Fibroblast of skin of left quadriceps (primary cell): ENCODE measurements around the gene MCHR1.
"Not testable (repeated sequence)": the region's sequence is repeated elsewhere in the genome, so short reads cannot be mapped to it uniquely, and the experiment has no call there.

Experiments used
- DNase-seq, 2 experiments: peaks; one replicate each; pipeline ENCODE4 v3.0.0-alpha.2; 2013; ENCODE audit warnings: low read depth in 2 of 2

The MCHR1 gene

DNA sequence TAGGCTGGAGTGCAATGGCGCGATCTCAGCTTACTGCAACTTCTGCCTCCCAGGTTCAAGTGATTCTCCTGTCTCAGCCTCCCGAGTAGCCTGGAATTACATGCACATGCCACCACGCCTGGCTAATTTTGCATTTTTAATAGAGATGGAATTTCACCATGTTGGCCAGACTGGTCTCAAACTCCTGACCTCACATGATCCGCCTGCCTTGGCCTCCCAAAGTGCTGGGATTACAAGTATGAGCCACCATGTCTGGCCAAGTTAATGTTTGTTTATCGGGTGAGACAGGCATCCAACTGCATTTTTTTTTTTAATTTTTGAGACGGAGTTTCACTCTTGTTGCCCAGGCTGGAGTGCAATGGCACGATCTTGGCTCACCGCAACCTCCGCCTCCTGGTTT is 22.6 kb upstream of the MCHR1 start:
- DNase-seq = not testable (repeated sequence)

DNA sequence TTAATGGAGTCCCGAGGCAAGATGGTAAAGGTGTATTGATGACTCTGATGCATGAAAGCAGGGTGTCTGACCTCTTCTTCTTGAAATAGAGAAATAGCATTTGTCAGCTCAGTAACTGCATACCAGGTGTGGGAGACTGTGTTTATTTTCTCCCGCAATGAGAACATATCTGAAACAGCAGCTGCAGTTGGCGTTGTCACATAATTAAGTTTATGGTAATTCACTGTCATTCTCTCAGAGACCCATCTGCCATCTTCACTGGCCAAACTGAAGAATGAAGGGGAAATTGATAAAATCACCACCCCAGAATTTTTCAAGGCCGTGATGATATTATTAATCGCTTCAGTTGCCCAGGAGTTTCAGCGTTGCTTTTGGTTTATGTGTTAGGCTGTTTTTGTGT is 20.1 kb upstream of the MCHR1 start:
- no peak for DNase-seq

DNA sequence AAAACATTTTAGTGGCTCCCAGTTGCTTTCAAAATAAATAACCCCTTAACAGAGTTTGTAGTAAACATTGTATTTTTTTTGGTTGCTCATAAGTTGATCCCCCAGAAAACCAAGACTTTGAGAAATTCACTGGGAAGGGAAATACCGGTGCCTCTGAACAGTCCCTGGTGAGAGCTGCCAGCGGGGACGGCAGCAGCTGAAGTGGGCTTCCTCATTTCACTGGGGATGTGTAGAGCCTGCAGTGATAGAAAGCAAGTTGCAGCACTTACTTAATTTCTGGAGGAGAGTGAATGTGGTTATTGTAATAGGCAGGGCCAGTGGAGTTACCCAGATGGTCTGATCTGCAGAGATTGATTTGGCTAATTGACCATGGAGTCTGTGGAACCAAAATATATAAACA is 18.6 kb upstream of the MCHR1 start:
- DNase-seq = no peak

DNA sequence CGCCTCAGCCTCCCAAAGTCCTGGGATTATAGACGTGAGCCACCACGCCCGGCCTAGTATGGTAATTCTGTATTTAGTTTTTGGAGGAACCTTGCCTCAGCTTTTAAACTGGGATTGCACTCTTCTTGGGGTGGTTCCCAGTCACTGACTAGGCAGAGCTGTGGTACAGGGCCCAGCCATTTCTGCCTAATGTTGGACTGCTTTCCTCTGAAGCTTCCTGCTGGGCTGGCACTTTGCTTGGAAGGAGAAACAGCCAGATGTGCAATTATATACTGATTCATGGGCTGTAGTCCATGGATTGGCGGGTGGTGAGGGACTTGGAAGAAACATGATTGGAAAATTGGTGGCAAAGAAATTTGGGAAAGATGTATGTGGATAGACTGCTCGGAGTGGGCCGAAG is 17.6 kb upstream of the MCHR1 start:
- DNase-seq = no peak

DNA sequence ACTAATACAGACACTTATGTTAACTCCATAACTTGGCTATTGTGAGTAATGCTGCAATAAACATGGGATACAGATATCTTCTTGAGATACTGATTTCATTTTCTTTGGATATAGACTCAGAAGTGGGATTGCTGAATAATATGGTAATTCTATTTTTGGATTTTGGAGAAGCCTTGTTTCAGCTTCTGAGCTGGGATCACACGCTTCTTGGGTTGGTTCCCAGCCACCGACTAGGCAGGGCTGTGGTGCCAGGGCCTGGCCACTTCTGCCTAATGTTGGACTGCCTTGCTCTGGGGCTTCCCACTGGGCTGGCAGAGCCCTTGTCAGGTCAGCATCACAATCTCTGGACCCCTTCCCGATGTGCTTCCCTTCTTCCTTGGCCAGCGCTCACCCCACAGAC is 14.0 kb upstream of the MCHR1 start:
- DNase-seq = no peak

DNA sequence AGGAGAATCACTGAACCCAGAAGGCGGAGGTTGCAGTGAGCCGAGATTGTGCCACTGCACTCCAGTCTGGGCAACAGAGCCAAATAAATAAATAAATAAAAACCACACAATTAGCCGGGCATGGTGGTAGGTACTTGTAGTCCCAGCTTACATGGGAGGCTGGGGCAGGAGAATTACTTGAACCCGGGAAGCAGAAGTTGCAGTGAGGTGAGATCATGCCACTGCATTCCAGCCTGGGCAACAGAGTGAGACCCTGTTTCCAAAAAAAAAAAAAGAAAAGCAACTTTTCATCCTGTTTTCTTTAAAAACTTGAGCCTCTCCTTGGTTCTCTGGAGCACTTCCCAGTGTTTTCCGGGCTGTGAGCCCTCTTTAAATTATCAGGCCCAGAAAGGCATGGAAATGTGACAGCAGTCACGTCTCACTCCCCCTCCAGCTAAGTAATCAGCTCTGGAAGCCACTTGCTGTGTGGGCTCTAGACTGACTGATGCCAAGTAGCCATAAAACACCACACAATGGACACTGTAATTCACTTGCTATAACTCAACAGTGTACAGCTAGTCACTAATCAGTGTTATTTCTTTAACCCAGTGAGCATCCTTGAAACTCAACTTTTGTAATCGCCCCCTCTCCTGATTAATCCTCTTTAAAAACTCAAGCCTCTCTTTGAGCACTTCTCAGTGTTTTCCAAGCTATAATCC is 13.0 kb upstream of the MCHR1 start:
- DNase-seq = peak; percentile 67 to 73

DNA sequence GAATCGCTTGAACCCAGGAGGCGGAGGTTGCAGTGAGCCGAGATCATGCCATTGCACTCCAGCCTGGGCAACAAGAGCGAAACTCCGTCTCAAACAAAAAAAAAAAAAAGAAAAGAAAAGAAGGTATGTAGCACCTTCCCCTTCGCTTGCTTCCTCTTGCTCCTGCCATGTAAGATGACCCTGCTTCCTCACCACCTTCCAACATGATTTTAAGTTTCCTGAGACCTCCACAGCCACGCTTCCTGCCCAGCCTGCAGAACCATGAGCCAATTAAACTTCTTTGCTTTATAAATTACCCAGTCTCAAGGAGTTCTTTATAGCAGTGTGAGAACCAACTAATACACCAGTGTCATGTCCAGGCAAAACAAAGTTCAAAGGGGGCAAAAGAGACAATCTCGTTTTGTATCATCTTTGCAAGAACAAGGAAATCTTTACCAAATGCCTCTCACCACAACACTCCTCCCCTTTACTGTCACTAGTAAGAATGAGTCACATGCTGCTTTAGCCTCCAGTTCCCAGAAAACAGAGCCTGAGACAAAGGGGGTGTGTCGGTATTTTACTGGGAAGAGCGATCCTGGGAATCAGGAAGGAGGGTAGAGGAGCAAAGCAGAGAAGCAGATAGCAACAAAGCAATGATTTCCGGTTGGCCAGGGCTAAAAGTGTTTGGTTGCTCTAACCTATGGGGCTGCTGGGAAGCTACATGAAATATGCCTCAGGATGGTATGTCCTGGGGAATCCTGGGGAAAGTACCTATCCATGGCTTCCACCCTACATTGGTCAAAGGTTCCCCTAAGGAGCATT is 10.5 kb upstream of the MCHR1 start:
- peak; percentile 65 for DNase-seq

DNA sequence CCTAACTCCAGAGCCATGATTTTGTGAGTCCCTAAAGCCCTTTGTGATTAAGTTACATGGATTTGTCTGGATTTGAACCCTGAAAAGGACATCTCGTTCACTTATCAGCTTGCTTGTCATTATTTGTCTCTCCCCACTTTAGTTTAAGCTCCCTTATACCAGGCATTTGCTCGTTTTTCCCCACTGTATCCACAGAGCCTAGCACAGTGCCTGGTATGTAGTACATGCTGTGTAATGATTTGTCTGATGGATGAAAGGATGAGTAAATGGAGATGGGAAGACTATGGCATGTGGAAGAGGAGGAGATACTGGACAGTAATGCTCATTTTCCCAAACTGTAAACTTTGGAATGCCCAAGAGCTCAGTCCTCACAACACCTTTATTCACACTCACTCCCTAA is 9.2 kb upstream of the MCHR1 start:
- DNase-seq = no peak

DNA sequence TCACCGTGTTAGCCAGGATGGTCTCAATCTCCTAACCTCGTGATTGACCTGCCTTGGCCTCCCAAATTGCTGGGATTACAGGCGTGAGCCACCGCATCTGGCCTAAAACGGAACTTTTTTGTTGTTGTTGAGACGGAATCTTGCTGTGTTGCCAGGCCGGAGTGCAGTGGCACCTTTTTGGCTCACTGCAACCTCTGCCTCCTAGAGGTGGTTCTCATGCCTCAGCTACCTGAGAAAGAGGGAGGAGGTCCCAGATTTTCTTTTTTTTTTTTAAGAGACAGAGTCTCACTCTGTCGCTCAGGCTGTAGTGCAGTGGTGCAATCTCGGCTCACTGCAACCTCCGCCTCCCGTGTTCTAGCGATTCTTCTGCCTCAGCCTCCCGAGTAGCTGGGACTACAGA is 7.9 kb upstream of the MCHR1 start:
- DNase-seq = no peak

DNA sequence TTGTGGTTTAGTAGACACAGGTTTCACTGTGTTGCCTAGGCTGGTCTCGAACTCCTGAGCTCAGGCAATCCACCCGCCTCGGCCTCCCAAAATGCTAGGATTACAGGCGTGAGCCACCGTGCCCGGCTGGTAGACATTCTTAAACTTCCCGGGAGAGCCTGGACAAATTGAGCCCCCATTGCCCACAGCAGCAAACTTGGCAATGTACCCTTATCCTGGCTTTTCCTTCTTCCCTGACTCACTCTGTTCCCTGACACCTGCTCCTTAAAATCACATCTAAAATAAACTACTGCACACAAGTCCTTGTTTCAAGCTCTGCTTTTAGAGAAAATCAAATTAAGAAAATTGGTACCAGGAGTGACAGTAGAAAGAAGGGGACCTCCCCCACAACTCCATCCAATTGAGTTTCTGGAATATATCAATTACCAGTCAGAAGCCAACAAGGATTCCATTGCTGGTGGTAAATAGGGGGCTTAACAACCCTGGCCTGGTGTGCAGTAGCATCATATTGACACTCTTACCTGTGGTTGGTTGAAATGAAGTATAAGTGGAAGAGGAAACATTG is 7.4 kb upstream of the MCHR1 start:
- DNase-seq = no peak

DNA sequence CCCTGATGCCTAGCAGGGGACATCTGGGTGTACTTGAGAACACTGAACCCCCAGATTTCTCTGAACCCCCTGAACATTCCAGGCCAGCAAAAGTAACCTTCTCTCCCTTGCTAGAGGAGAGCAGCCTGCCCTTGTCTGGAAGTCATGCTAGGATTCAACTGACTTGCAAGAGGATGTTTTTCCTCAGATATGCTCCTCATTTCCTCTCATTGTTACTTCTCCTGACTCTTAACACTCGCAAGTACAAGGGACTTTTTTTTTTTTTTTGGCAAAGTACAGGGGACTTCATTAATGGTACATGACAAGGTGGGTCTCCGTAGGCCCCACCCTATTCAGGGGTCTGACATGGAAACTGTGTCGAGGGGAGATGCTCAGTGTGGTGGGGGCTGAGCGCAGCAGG is 6.3 kb upstream of the MCHR1 start:
- DNase-seq = no peak

DNA sequence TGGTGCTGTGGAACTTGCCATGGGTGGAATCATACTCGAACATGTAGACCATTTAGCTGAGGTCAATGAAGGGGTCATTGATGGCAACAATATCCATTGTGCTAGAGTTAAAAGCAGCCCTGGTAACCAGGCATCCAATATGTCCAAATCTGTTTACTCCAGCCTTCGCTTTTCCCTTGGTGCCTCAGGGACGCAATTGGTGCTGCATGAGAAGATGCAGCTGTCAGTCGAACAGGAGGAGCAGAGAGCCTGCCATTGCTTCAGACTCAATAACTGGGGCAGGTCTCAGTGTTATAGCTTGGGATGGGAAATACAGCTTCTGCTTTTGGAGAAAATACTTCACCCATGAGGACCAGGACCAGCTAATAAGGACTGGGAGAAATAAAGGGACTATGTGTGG is 5.0 kb upstream of the MCHR1 start:
- DNase-seq = no peak

DNA sequence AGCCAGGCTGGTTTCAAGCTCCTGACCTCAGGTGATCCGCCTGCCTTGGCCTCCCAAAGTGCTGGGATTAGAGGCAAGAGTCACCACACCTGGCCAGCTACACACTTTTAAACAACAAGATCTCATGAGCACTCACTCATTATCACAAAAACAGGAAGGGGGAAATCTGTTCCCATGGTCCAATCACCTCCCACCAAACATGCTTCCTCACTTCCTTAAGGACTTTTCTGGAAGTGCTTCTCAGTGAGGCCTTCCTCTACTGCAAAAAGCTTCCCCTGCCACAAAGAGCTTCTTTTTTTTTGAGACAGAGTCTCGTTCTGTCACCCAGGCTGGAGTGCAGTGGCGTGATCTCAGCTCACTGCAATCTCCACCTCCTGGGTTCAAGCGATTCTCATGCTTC is 3.1 kb upstream of the MCHR1 start:
- DNase-seq = not testable (repeated sequence)

DNA sequence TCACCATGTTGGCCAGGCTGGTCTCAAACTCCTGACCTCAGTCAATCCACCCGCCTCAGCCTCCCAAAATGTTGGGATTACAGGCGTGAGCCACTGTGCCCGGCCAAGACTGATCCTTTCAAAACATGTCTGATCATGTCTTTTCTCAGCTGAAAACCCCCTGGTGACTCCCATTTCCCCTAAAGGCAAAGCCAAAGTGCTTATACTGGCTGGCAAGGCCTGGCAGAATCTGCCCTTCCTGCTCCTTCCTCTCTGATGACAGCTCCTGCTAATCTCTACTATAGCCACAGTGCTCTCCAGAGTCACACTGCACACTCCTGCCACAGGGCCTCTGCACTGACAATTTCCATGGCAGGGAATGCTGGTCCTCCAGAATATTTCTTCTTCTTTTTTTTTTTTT is 2.6 kb upstream of the MCHR1 start:
- DNase-seq = no peak

DNA sequence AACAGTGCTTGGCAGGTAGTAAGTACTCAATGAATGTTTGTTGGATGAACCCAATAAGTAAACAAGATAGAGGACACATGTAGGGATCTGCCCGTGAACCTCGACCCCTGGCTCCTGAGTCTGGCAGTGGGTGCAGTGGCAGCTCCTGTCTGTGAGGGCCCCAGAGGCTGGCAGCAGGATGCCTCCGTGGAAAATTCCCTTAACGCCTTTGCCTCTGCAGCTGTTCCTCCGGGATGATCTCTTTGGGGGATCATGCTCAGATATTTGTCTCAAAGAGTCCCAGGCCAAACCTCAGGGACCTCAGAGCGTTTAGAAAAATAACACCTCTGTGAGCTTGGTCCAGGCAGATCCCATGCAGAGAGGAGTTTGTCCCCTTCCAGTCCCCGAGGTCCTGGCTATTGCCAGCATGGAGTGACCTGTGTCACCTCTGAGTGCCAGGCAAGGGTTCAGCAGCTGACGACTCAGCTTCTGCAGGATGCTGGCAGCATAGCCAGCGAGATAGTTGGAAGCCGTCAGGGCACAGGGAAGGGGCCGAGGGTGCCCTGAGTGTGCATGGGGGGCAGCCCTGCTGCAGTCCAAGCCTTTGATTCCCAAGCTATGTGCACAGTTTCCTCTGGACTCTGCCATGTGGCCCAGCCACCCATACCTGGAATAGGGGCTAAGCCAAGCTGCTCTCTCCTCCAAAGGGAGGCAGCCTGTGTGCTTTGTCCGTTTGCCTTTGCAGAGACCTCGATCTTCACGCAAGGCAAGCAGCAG is 613 bp upstream of the MCHR1 start:
- no peak for DNase-seq

DNA sequence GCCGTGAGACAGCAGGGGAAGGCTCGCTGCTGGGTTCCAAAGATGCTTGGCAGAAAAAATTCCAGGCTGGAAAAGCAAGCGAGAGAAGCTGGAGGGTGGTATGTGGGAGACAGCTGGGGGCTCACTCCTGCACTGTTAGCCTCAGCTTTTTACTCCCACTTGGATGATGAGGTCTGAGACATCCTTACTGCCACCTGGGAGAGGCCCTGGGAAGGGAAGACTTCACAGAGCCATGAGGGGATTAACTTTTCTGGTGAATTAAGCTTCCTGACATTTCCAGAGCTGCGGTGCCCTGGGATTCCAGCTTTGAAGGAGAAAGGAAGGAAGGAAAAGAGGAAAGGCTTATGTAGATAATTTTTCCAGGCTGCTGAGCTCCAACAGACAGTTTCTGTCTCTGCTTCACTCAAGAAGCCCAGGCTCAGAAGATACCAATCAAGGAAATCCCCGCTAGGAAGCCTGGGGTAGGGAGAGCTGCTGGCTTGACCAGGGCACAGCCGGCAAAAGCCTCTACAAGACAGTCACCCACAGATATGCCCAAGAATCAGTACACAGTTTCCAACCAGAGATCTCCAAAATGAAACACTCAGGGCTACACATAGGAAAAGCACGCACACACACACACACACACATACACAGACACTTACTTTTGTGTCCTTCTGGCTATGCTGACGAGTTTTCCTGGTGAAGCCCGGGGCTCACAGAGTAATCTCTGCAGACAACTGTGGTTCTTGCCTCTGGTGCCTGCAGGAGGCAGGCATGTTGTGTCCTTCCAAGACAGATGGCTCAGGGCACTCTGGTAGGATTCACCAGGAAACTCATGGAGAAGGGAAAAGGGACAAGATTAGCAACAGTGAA is 907 bp downstream of the MCHR1 start:
- no peak for DNase-seq

DNA sequence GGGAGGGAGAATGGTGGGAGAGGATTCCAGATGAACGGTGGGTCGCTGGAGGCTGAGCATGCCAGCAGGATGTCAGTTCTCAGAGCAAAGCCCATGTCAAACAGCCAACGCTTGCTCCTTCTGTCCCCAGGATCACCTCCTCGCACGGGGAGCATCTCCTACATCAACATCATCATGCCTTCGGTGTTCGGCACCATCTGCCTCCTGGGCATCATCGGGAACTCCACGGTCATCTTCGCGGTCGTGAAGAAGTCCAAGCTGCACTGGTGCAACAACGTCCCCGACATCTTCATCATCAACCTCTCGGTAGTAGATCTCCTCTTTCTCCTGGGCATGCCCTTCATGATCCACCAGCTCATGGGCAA is 1.5 kb downstream of the MCHR1 start:
- no peak for DNase-seq

DNA sequence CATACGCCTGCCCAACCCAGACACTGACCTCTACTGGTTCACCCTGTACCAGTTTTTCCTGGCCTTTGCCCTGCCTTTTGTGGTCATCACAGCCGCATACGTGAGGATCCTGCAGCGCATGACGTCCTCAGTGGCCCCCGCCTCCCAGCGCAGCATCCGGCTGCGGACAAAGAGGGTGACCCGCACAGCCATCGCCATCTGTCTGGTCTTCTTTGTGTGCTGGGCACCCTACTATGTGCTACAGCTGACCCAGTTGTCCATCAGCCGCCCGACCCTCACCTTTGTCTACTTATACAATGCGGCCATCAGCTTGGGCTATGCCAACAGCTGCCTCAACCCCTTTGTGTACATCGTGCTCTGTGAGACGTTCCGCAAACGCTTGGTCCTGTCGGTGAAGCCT is 2.2 kb downstream of the MCHR1 start:
- DNase-seq = no peak

DNA sequence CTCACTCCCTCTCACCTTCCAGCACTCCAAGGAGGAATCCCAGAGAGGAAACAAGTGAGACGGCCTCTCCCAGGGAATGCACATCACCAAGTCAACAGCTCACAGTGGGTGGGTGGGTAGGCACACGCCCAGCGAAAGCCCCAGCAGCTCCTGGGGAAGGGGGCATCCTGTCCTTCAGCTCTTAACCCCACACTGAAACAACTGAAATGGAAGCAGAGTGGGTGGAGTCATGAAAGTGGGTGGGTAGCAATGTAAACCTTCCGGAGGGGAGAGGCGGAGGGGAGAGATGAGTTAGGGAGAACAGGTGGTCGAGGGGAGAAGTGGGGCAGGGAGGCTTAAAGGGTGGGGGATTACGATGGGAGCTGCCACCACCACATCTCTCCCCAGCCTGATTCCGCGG is 5.4 kb downstream of the MCHR1 start:
- DNase-seq = no peak

DNA sequence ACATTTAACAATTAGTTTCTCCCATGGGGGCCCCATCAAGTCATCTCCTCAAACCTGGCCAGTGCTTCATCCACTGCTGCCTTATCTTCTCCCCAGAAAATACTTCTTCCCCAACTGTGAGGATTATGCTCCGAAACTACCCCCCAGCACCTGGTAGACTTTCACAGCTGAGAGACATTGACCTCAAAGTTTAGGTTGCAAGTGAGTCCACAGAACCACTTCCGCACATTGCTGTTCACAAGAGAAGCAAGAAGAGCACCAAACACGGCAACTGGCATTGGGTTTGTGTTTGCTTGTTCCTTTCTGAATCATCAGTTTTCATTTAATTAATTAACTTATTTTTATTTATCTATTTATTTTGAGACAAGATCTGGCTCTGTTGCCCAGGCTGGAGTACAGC is 6.1 kb downstream of the MCHR1 start:
- no peak for DNase-seq

DNA sequence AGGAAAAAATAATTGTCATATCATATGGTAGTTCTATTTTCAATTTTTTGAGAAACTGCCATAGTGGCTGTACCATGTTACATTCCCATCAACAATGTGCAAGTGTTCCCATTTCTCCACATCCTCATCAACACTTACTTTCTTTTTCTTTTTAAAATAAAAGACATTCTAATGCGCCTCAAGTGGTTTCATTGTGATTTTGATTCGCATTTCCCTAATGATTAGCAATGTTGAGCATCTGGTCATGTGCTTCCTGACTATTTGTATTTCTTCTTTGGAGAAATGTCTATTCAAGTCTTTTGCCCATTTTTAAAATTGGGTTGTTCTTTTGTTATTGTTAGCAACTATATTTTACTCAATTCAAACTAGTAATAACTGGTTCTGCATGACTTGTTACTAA is 8.4 kb downstream of the MCHR1 start:
- no peak for DNase-seq

DNA sequence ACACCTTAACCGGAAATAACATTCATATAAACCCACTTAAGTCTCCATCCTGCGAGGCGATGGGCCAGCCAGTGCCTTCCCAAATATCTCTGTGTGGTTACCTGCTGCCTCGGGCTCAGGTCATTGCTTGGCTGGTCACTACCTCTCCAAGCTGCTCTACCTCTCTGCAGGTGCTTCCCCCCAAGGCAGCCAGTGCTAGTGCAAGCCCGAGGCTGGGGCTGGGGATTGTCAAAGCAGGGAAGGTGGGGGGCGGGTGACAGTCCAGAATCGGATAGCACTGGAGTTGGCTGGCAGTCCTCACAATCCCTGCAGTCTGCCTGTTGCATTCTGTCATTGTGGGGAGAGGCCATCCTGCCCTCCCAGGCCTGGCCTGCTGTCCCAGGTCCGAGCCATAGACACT is 11.1 kb downstream of the MCHR1 start:
- DNase-seq = no peak
